K562 (cell line): ENCODE results near the gene LTB4R2.
A peak's percentile ranks its signal among the peaks of the same experiment; 100 is the strongest.

ENCODE experiments used
- HOXB6 ChIP-seq: fragments of 250-450 bp; sonication (Bioruptor Pico); IDR thresholded peaks from 2 replicates; pipeline ENCODE4 v1.5.1; 2022; ENCODE audit warnings: mild to moderate bottlenecking, borderline replicate concordance
- JUN ChIP-seq, 2 experiments: sonication (generic) in 1 of 2; formaldehyde crosslinking in 1 of 2; IDR thresholded peaks; 2 replicates each; pipeline versions ENCODE4 v1.6.1 to v1.8.0; 2012 to 2022; ENCODE audit warnings: borderline replicate concordance in 2 of 2, mild to moderate bottlenecking in 2 of 2, improper control_type of control experiment in 1 of 2, low read depth in 1 of 2, low read length in 1 of 2, missing genetic modification reagents in 1 of 2
- POLR2A ChIP-seq: fragments of 450-650 bp; conservative IDR thresholded peaks from 2 replicates; pipeline ENCODE4 v1.6.1; 2016
- POLR2AphosphoS5 ChIP-seq: IDR thresholded peaks from 2 replicates; pipeline ENCODE4 v1.6.1; 2011; ENCODE audit warnings: mild to moderate bottlenecking, low read depth, low read length, moderate library complexity; ENCODE audit not compliant: control insufficient read depth, insufficient read depth
- TEAD4 ChIP-seq, 2 experiments: sonication (generic) in 1 of 2; formaldehyde crosslinking in 1 of 2; IDR thresholded peaks; 2 replicates each; pipeline versions ENCODE4 v1.6.1 to v1.8.0; 2012 to 2022; ENCODE audit warnings: borderline replicate concordance in 1 of 2, inconsistent platforms in 1 of 2, low read length in 1 of 2, mild to moderate bottlenecking in 1 of 2, missing genetic modification reagents in 1 of 2
- ZEB2 ChIP-seq: fragments of 450-650 bp; IDR thresholded peaks from 2 replicates; pipeline ENCODE4 v1.6.1; 2016
- TF ChIP-seq, protein P1 (sequence below): fragments of 450-650 bp; IDR thresholded peaks from 2 replicates; pipeline ENCODE4 v1.6.1; 2016

DNA sequence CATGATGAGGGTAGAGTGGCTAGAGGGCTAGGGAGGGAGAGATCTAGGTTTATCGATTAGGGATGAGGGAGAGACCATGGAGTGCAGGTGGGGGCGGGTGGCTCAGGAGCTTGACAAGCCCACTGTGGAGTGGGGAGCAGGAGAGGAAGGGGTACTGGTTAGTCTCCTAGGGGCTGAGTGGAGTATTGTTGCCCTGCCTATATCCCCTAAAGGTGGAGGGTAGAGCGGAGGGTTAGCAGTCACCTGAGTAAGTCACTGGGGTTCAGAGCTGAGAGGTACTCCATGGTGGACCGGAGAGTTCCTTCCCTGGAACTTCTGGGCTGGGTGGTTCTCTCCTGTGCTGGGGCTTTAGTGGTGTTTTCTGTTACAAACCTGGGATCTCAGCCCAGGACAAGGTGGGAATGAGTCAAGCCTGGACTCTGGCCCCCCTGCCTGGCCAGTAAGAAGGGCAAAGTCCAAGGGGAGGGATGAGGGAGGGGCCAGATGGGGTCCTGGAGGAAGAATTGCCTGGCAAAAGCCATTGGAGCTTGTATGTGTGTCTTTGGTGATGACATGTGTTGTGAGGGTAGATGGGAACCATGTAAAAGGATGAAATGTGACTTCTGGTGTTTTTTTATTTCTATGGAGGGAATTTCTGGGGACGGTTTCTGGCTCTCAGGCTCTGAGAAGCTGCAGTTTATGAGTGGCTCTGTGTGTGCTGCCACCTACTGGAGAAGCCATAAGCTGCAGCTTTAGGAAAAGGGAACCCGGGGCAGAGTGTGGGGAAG, 2.2 kb upstream of the LTB4R2 start, which contains the start of gene CIDEB:
- TF ChIP-seq JUN (IDR thresholded peaks at IDR 0.05; ENCODE audit: borderline replicate concordance, low read depth, low read length) (no peak), JUN (CRISPR knock-in tag; IDR thresholded peaks at IDR 0.05; ENCODE audit: borderline replicate concordance) (no peak), POLR2A (0 out of 2 replicates have a peak, but pooled peaks have one; percentile 29), ZEB2 (no peak), HOXB6 (CRISPR knock-in tag) (no peak), TEAD4 (IDR thresholded peaks at IDR 0.05; ENCODE audit: low read length) (no peak), TEAD4 (CRISPR knock-in tag; IDR thresholded peaks at IDR 0.05; ENCODE audit: borderline replicate concordance) (no peak), POLR2AphosphoS5 (no peak)
- TF ChIP-seq, protein P1, sequence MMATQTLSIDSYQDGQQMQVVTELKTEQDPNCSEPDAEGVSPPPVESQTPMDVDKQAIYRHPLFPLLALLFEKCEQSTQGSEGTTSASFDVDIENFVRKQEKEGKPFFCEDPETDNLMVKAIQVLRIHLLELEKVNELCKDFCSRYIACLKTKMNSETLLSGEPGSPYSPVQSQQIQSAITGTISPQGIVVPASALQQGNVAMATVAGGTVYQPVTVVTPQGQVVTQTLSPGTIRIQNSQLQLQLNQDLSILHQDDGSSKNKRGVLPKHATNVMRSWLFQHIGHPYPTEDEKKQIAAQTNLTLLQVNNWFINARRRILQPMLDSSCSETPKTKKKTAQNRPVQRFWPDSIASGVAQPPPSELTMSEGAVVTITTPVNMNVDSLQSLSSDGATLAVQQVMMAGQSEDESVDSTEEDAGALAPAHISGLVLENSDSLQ = no peak
